22Rv1 (cell line): ENCODE data around the gene ADM2.

Source experiments
- CTCF ChIP-seq: fragments of 450-650 bp; IDR thresholded peaks from 2 replicates; pipeline ENCODE4 v1.5.1; 2017; ENCODE audit warnings: mild to moderate bottlenecking
- ZFX ChIP-seq: fragments of 450-650 bp; IDR thresholded peaks from 2 replicates; pipeline ENCODE4 v1.6.1; 2017; ENCODE audit warnings: antibody characterized with exemption, borderline replicate concordance

DNA sequence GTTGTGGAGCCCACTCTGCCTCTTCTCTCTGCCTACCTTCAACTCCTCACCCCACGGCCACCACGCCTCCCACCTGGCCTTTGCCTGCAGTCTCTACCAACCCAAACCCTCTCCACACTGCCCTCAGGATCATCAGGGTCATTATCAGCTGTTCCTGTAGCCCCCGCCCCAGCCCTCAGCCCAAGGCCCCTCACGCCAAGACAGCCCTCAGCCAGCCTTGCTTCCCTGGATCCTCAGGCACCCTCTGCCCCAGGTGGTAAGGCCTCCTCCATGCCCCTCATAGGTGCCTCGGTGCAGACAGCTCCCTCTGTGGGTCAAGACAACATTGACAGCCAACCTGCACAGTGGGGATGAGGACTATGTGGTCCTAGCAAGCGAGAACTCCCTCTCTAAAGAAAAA is 8.3 kb upstream of the ADM2 start:
- peak; percentile 69 for TF ChIP-seq CTCF
- TF ChIP-seq ZFX = no peak
